Glomerular visceral epithelial cell (primary cell): Measurements from ENCODE around the gene PCDHAC2.

Experiments
- DNase-seq: peaks from one replicate; pipeline ENCODE4 v3.0.0-alpha.2; 2016; ENCODE audit errors: extremely low spot score

Gene PCDHAC2

GRCh38 chr5:140986117-140986521 is 19.8 kb downstream of the PCDHAC2 start:
- no peak for DNase-seq

- no peak for DNase-seq
Observed at GRCh38 chr5:140988100-140988499, 21.8 kb downstream of the PCDHAC2 start.

GRCh38 chr5:140988608-140989007 is 22.3 kb downstream of the PCDHAC2 start:
- peak; percentile 22 for DNase-seq

- DNase-seq = no peak
Observed at GRCh38 chr5:140989254-140990020, 23.2 kb downstream of the PCDHAC2 start.

- no peak for DNase-seq
Observed at GRCh38 chr5:140992828-140993227, 26.6 kb downstream of the PCDHAC2 start.

GRCh38 chr5:140996060-140996459 is 29.8 kb downstream of the PCDHAC2 start:
- no peak for DNase-seq

GRCh38 chr5:140998921-140999410 is 32.7 kb downstream of the PCDHAC2 start:
- no peak for DNase-seq

GRCh38 chr5:141001446-141001843 is 35.2 kb downstream of the PCDHAC2 start:
- DNase-seq = peak; percentile 25

- peak; percentile 47 for DNase-seq
Observed at GRCh38 chr5:141001844-141002604, 35.7 kb downstream of the PCDHAC2 start.

- no peak for DNase-seq
Observed at GRCh38 chr5:141002605-141002965, 36.3 kb downstream of the PCDHAC2 start.

GRCh38 chr5:141003031-141003430 is 36.8 kb downstream of the PCDHAC2 start:
- no peak for DNase-seq

GRCh38 chr5:141003791-141004611 is 37.7 kb downstream of the PCDHAC2 start:
- peak; percentile 50 for DNase-seq

GRCh38 chr5:141007791-141008190 is 41.5 kb downstream of the PCDHAC2 start:
- DNase-seq = no peak

- DNase-seq = no peak
Observed at GRCh38 chr5:141010047-141010793, 43.9 kb downstream of the PCDHAC2 start.

- no peak for DNase-seq
Observed at GRCh38 chr5:141017943-141018342, 51.7 kb downstream of the PCDHAC2 start.
